ENCODE results near the gene AGMO. TPM values are rescaled to one million over a fixed set of nuclear protein-coding genes. Genes with fewer than 3 reads are reported as not detected.

Gene AGMO
- total RNA-seq, 1 experiment from 2014 or later: not detected

- H3K9me3 ChIP-seq (ENCODE audit: control insufficient read depth, insufficient read depth, low read depth, low read length): peaks cover 5% of the 10 kb centered on the region
- CTCF ChIA-PET: no interaction called here
- intact Hi-C loops (cut with micrococcal nuclease; ENCODE audit: unreplicated experiment): no loop called here
- TF ChIP-seq REST (IDR thresholded peaks at IDR 0.05; ENCODE audit: insufficient read depth in 1 of 2, low read depth in 2 of 2, low read length in 1 of 2) (no peak), POLR2AphosphoS5 (IDR thresholded peaks at IDR 0.05; ENCODE audit: low read depth, low read length) (no peak), TCF7L2 (IDR thresholded peaks at IDR 0.05; ENCODE audit: low read depth, low read length) (no peak), SIN3A (IDR thresholded peaks at IDR 0.05; ENCODE audit: borderline replicate concordance, insufficient read depth, low read depth, low read length) (no peak), CTCF (IDR thresholded peaks at IDR 0.05) (no peak)
- in situ Hi-C loops (cut with HindIII; ENCODE audit: low pct_unique_long_range_greater_than_20kb, low sequenced_read_pairs): no loop called here
- no TSS peak for BruUV-seq (replicated peaks)
- no peak overlapping the region for H3K4me3 ChIP-seq (ENCODE audit: low read depth in 2 of 2, low read length in 2 of 2)
- H3K4me1 ChIP-seq (ENCODE audit: control insufficient read depth, insufficient read depth, low read length): no peaks in the 10 kb centered on the region
- DNase-seq (ENCODE audit: low read depth, low spot score): no peak
- no peak overlapping the region for H3K27ac ChIP-seq (ENCODE audit: low read length)
- ATAC-seq: no peak
- POLR2A ChIA-PET: no interaction called here
- no peaks in the 10 kb centered on the region for H3K36me3 ChIP-seq (ENCODE audit: control insufficient read depth, insufficient read depth, low read length)
- no peaks in the 10 kb centered on the region for H3K27me3 ChIP-seq (ENCODE audit: control insufficient read depth, insufficient read depth, low read length)
Observed at GRCh38 chr7:15358112-15358511, 203.7 kb downstream of the AGMO start.

- DNase-seq (ENCODE audit: low read depth, low spot score): no peak
- H3K4me3 ChIP-seq (ENCODE audit: low read depth in 2 of 2, low read length in 2 of 2): no peak overlapping the region
- ChIA-PET POLR2A (no interaction called here), CTCF (no interaction called here)
- no peaks in the 10 kb centered on the region for H3K36me3 ChIP-seq (ENCODE audit: control insufficient read depth, insufficient read depth, low read length)
- no peak for ATAC-seq
- H3K4me1 ChIP-seq (ENCODE audit: control insufficient read depth, insufficient read depth, low read length): no peaks in the 10 kb centered on the region
- in situ Hi-C loops (cut with HindIII; ENCODE audit: low pct_unique_long_range_greater_than_20kb, low sequenced_read_pairs) (no loop called here), intact Hi-C loops (cut with micrococcal nuclease; ENCODE audit: unreplicated experiment) (no loop called here)
- H3K27ac ChIP-seq (ENCODE audit: low read length): no peak overlapping the region
- no peaks in the 10 kb centered on the region for H3K27me3 ChIP-seq (ENCODE audit: control insufficient read depth, insufficient read depth, low read length)
- no TSS peak for BruUV-seq (replicated peaks)
- peaks cover 5% of the 10 kb centered on the region for H3K9me3 ChIP-seq (ENCODE audit: control insufficient read depth, insufficient read depth, low read depth, low read length)
- TF ChIP-seq SIN3A (IDR thresholded peaks at IDR 0.05; ENCODE audit: borderline replicate concordance, insufficient read depth, low read depth, low read length) (no peak), REST (IDR thresholded peaks at IDR 0.05; ENCODE audit: insufficient read depth in 1 of 2, low read depth in 2 of 2, low read length in 1 of 2) (no peak), POLR2AphosphoS5 (IDR thresholded peaks at IDR 0.05; ENCODE audit: low read depth, low read length) (no peak), TCF7L2 (IDR thresholded peaks at IDR 0.05; ENCODE audit: low read depth, low read length) (no peak), CTCF (IDR thresholded peaks at IDR 0.05) (no peak)
Observed at GRCh38 chr7:15352421-15353206, 209.2 kb downstream of the AGMO start.

Data from Panc1 (cell line).